Anterior cingulate cortex (tissue), 58 donors: ENCODE results near the gene CDC42EP2.

ENCODE experiments used
- DNase-seq, 58 donors: peaks; one replicate each; lab custom pipeline; 2025; lab: John Stamatoyannopoulos, UW

CDC42EP2 gene

DNA sequence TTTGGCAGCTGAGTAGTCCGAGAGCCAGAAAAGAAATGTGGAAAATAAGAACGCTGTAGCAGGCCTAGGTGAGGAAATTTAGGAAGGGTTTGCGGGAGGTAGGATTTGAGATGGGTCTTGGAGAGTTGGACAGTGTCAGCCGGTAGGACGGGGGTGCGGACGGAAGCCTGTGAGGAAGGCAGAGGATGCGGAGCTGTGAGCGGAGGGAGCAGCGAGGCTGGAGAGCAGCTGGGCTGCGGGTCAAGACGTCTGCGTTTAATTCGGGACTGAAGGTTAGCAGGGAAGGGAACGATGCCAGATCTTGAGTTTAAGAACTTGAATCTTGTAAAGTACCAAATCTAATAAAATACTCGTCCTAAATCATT lies 39.2 kb downstream of the CDC42EP2 start:
- peak in 32 of 58 donors; percentile 22 to 70 (median 52) for DNase-seq

DNA sequence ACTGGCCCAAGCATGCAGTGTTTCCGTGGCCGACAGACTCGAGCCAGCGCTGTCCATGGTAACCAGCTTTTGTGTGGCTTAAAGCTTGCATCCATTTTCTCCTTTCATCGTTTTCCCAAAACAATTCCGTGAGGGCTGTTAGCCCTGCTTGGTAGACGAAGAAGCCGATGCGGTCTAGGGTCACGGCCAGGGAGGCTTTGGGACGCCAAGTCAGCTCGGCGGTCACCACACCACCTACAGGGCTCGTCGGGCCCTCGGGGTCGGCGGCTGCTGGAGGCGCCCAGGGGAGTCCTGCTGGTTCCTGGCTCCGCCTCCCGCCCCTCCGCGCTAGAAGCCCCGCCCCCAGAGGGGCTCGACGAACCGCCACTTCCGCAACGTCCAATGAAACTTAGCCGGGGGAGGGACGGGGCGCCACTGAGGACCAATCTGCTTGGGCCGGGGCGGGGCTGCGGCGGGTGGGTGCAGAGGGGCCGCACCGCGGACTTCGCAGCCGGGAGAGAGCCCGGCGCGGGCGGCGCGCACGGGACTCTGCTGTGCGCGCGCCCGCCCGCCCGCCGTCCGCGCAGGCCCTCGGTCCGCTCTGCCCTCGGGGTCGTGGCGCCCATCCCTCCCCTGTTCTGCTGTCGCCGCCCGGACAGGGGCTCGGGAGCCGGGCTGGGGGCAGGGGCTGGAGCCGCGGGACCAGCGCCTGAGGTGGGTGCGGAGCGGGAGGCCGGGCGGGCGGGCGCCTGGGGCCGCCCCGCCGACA lies 39.8 kb downstream of the CDC42EP2 start, which contains the start of gene TIGD3:
Gene TIGD3 (plus strand): TSS at position 487 of the 748 bp plus-strand sequence. CDS start 1,058 bp downstream, outside the sequence.
- DNase-seq = peak; percentile 62 to 99 (median 95)

DNA sequence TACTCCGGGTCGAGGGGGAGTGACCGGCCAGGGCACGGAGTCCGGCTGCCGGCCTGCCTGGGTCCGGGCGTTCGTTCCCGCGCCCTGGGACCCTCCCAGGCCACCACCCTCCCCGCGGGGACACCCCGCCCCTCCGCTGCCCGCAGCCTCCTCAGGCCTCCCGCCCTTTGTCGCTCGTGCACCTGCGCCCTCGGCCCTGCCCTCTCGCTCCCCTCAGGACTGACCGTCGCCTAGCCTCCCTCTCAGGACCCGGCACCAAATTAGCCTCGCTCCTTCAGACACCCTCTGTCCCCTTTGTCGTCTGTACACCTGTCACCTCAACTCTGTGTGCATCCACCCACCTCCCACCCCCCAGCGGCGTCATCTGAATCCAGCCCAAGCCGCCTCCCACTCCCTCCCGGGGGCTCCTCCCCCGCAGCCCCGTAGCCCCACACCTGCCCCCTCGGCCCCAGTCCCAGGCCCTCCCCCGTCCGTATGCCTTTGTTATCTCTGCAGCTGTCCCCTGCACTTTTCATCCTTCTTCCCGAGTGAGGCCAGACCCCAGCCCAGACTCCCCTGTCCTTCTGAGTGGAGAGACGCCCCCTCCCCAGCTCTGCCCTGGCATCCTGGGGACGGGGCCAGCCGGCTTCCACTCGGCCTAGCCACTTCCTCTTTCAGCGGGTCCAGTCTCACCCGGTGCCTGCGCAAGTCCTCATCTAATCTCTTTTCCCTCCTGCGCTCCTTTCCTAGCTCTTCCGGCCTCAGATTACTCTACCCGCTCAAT lies 40.5 kb downstream of the CDC42EP2 start:
- peak in 7 of 58 donors; percentile 25 to 53 (median 41) for DNase-seq

DNA sequence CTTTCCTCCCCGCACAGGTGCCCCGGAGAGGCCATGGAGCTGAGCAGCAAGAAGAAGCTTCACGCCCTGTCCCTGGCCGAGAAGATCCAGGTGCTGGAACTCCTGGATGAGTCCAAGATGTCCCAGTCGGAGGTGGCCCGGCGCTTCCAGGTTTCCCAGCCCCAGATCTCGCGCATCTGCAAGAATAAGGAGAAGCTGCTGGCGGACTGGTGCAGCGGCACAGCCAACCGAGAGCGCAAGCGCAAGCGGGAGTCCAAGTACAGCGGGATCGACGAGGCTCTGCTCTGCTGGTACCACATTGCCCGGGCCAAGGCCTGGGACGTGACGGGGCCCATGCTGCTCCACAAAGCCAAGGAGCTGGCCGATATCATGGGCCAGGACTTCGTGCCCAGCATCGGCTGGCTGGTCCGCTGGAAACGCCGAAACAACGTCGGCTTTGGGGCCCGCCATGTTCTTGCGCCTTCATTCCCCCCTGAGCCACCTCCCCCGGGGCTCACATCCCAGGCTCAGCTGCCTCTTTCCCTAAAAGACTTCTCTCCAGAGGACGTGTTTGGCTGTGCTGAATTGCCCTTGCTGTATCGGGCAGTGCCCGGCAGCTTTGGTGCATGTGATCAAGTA lies 41.2 kb downstream of the CDC42EP2 start:
- peak in 32 of 58 donors; percentile 7 to 58 (median 26) for DNase-seq

DNA sequence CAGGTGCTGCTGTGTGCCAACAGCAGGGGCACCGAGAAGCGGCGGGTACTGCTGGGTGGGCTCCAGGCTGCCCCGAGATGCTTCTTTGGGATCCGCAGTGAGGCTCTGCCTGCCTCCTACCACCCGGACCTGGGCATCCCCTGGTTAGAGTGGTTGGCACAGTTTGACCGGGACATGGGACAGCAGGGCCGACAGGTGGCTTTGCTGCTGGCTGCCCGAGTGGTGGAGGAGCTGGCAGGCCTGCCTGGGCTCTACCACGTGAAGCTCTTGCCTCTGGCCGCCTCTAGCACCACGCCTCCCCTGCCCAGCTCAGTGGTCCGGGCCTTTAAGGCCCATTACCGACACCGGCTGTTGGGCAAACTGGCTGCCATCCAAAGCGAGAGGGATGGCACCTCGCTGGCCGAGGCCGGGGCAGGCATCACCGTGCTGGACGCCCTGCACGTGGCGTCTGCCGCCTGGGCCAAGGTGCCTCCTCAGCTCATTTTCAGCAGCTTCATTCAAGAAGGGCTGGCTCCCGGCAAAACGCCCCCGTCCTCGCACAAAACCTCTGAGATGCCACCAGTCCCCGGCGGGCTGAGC lies 41.8 kb downstream of the CDC42EP2 start:
- DNase-seq = no peak

DNA sequence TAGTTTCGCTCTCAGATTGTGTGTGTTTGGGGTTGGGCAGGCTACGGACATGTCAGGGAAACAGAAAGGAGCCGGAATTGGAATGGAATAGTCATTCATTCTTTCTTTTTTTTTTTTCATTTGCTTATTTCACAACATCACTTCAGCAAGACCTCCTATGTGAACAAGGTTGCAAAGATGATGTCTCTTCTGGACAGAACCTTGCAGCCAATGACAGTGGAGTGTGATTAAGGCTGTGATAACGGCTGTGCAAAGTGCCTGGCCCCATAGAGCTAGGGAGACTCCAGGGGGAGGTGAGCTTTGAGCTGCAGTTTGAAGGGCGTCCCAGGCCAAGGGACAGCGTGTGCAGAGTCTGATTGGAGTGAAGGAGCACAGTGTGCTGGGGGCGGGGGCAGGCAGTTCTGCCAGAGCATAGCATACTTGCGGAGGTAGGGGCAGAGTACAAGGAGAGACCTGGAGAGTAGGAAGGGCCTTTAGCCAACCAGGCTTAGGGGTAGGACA lies 43.2 kb downstream of the CDC42EP2 start:
- DNase-seq = no peak

DNA sequence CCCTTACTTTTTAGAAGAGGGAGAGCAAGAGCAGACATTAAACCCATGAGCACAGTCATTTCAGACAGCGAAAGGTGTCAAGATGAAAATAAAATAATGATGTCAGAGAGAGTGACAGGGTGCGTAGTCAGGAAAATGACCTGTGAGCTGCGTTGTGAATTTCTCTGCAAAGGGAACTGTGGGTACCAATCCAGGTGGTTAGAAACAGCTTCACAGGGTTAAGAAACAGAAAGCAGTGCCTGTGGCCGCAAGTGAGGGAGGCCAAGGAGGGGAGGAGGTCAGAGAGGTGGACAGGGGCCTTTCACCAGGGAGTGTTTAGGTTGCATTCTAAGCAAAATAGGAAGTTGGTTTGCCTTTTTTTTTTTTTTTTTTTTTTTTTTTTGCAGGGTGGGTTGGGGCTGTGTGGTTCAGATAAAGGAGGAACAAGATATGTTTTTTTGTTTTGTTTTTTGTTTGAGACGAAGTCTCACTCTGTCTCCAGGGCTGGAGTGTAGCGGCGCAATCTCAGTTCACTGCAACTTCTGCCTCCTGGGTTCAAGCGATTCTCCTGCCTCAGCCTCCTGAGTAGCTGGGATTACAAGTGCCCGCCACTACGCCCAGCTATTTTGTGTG lies 47.8 kb downstream of the CDC42EP2 start:
- DNase-seq = no peak

DNA sequence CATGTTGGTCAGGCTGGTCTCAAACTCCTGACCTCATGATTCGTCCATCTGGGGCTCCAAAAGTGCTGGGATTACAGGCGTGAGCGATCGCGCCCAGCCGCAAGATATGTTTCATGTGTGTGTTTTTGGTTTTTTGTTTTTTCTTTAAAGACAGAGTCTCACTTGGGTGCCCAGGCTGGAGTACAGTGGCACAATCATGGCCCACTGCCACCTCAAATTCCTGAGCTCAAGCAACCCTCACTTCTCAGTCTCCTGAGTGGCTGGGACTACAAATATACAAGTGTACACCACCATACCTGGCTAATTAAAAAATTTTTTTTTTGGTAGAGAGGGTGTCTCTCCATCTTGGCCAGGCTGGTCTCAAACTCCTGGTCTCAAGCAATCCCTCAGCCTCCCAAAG lies 48.3 kb downstream of the CDC42EP2 start:
- no peak for DNase-seq

DNA sequence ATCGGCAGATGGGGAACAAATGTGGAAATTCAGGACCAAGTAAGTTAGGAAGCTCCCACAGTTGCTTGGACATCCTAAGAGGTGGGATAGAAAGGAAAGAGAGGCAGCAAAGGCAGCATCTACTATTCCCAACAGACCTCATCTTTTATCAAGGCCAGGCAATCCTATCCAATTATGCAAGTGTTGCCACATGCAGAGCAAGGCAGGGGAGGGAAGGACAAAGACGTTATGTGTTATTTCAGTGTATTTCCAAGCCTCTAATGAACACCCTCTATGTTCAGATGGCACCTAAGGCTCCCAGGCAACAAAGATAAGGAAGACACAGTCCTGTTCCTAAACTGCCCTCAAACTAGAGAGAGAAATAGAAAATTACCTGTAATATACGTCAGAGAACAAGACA lies 49.1 kb downstream of the CDC42EP2 start:
- DNase-seq = no peak

DNA sequence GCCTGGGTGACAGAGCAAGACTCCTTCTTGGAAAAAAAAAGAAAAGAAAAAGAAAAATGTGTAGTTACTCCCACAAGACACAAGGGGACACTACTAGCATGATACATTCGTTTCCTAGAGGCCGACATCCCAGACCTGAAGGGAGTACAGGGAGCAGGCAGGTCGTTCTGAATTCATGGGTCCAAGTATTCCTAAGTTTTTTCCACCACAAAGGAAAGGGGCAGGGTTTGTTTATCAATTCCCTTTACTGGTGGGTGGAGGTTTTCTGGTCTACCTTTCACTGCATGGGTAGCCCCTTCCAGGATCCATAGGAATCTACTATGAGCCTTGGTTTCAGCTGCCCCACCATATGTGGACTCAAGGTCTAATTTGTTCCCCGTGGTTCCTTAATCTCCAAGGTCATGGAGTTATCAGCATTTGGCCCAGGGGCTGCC lies 51.7 kb downstream of the CDC42EP2 start:
- peak in 10 of 58 donors; percentile 8 to 56 (median 19) for DNase-seq

DNA sequence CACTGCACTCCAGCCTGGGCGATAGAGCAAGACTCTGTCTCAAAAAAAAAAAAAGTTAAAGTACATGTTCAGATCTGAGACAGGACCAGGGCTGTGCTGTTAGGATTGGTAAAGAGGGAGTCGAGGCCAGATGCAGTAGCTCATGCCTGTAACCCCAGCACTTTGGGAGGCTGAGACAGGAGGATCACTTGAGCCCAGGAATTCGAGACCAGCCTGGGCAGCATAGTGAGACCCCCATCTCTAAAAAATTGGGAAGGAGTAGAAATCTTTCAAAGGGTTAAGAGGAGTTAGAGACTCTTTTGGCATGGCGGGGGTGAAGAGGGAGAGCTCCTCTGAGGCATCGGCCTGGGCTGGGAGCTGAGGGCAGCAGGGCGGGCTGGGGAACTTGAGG lies 56.0 kb downstream of the CDC42EP2 start:
- DNase-seq = no peak
